TTC549 (cell line): ENCODE data around the gene TMEM156.

Source experiments
- FAIRE-seq: peaks from 2 replicates; lab custom pipeline; 2012; peaks lifted over from hg19 to GRCh38; lab: Jason Lieb, UNC

Gene TMEM156

DNA sequence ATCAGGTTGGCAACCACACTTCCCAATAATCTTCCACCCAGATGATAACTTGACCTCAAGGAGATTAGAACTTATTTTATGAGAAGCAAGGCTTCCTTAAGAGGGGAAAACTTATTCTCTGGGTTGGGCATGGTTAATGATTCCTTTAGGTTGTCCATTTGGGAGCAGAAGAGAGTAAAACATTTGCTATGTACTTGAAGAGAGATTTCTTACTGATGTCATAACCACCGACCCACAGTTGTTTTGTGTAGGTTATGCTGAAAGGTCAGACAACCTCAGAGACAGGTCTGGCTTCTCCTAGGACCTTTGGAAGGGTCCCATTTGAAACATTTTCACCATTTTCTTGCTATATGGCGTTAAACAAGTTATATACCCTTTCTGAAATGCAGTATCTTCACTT, 108.5 kb downstream of the TMEM156 start:
- no peak for FAIRE-seq

GRCh38 chr4:38921151-38921550, 111.1 kb downstream of the TMEM156 start:
- FAIRE-seq: no peak

- FAIRE-seq: no peak
These were observed 111.5 kb downstream of the TMEM156 start for GRCh38 chr4:38920677-38921076.

DNA sequence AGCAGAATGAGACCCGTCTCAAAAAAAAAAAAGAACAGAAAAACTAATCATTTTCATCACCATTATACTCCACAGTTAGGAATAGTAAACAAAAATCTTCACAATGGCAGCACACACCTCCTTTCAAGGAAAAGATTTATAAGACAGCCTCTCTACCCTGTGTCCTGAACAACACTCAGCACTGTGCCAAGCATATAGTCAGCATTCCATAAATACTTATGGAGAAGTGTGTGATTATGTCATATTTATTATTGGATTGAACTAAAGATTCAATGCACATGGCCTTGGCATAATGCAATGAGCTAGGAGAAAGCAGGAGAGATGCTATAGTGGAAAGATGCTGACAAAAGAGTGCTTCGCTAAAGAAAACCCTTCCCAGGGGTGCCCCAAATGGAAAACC, 112.0 kb downstream of the TMEM156 start:
- FAIRE-seq: no peak

GRCh38 chr4:38919494-38919893, 112.7 kb downstream of the TMEM156 start:
- no peak for FAIRE-seq

- FAIRE-seq: no peak
These were observed 114.7 kb downstream of the TMEM156 start for GRCh38 chr4:38917481-38918025.
